HEK293 (cell line): ENCODE measurements around the gene SUPV3L1.

Experiments used
- KLF8 ChIP-seq: fragments of 450-650 bp; formaldehyde crosslinking; IDR thresholded peaks from 2 replicates; pipeline ENCODE4 v1.5.1; 2016; ENCODE audit warnings: missing biosample characterization, missing genetic modification characterization
- YY1 ChIP-seq: fragments of 450-650 bp; formaldehyde crosslinking; IDR thresholded peaks from 2 replicates; pipeline ENCODE4 v1.5.1; 2018; ENCODE audit warnings: missing biosample characterization, missing genetic modification characterization
- ZFP37 ChIP-seq: fragments of 450-650 bp; formaldehyde crosslinking; IDR thresholded peaks from 2 replicates; pipeline ENCODE4 v1.5.1; 2016; ENCODE audit warnings: missing biosample characterization, missing genetic modification characterization
- ZFP41 ChIP-seq: fragments of 450-650 bp; formaldehyde crosslinking; IDR thresholded peaks from 2 replicates; pipeline ENCODE4 v1.5.1; 2016; ENCODE audit warnings: missing biosample characterization, missing genetic modification characterization, borderline replicate concordance
- ZNF157 ChIP-seq: fragments of 450-650 bp; formaldehyde crosslinking; IDR thresholded peaks from 2 replicates; pipeline ENCODE4 v1.5.1; 2016; ENCODE audit warnings: missing biosample characterization, missing genetic modification characterization
- ZNF16 ChIP-seq: fragments of 450-650 bp; formaldehyde crosslinking; IDR thresholded peaks from 2 replicates; pipeline ENCODE4 v1.5.1; 2016; ENCODE audit warnings: low read depth, missing biosample characterization, missing genetic modification characterization
- ZNF184 ChIP-seq: fragments of 450-650 bp; IDR thresholded peaks from 2 replicates; pipeline ENCODE4 v1.5.1; 2018; ENCODE audit warnings: missing biosample characterization, mild to moderate bottlenecking, missing genetic modification characterization
- ZNF211 ChIP-seq: fragments of 450-650 bp; formaldehyde crosslinking; IDR thresholded peaks from 2 replicates; pipeline ENCODE4 v1.5.1; 2016; ENCODE audit warnings: low read depth, missing biosample characterization, missing genetic modification characterization
- ZNF391 ChIP-seq: fragments of 450-650 bp; formaldehyde crosslinking; IDR thresholded peaks from 2 replicates; pipeline ENCODE4 v1.5.1; 2016; ENCODE audit warnings: low read depth, missing biosample characterization, missing genetic modification characterization, borderline replicate concordance
- ZNF426 ChIP-seq: fragments of 450-650 bp; formaldehyde crosslinking; IDR thresholded peaks from 2 replicates; pipeline ENCODE4 v1.5.1; 2017; ENCODE audit warnings: missing biosample characterization, missing genetic modification characterization, mild to moderate bottlenecking, inconsistent platforms, moderate library complexity
- ZNF555 ChIP-seq: fragments of 450-650 bp; formaldehyde crosslinking; conservative IDR thresholded peaks from 2 replicates; pipeline ENCODE4 v1.5.1; 2017; ENCODE audit warnings: missing biosample characterization, mild to moderate bottlenecking, missing genetic modification characterization, inconsistent platforms
- ZNF558 ChIP-seq: fragments of 450-650 bp; formaldehyde crosslinking; IDR thresholded peaks from 2 replicates; pipeline ENCODE4 v1.5.1; 2016; ENCODE audit warnings: missing biosample characterization, missing genetic modification characterization
- ZNF585B ChIP-seq: fragments of 450-650 bp; formaldehyde crosslinking; IDR thresholded peaks from 2 replicates; pipeline ENCODE4 v1.5.1; 2016; ENCODE audit warnings: missing biosample characterization, missing genetic modification characterization
- ZNF654 ChIP-seq: fragments of 450-650 bp; formaldehyde crosslinking; IDR thresholded peaks from 2 replicates; pipeline ENCODE4 v1.5.1; 2016; ENCODE audit warnings: low read depth, missing biosample characterization, missing genetic modification characterization
- ZNF707 ChIP-seq: fragments of 450-650 bp; formaldehyde crosslinking; IDR thresholded peaks from 2 replicates; pipeline ENCODE4 v1.5.1; 2016; ENCODE audit warnings: missing biosample characterization, missing genetic modification characterization
- ZNF792 ChIP-seq: fragments of 450-650 bp; formaldehyde crosslinking; IDR thresholded peaks from 2 replicates; pipeline ENCODE4 v1.5.1; 2016; ENCODE audit warnings: missing biosample characterization, missing genetic modification characterization
- ZNF830 ChIP-seq: fragments of 450-650 bp; IDR thresholded peaks from 2 replicates; pipeline ENCODE4 v1.5.0; 2018; ENCODE audit warnings: missing biosample characterization, missing genetic modification characterization, low read depth, mild to moderate bottlenecking, moderate library complexity
- ZNF837 ChIP-seq: fragments of 450-650 bp; formaldehyde crosslinking; IDR thresholded peaks from 2 replicates; pipeline ENCODE4 v1.5.1; 2016; ENCODE audit warnings: missing biosample characterization, missing genetic modification characterization
- ZSCAN30 ChIP-seq: fragments of 450-650 bp; IDR thresholded peaks from 2 replicates; pipeline ENCODE4 v1.5.1; 2018; ENCODE audit warnings: missing biosample characterization, mild to moderate bottlenecking, missing genetic modification characterization, moderate library complexity
- ZXDB ChIP-seq: fragments of 450-650 bp; formaldehyde crosslinking; IDR thresholded peaks from 2 replicates; pipeline ENCODE4 v1.5.1; 2016; ENCODE audit warnings: missing biosample characterization, missing genetic modification characterization
- TF ChIP-seq, protein P1 (sequence below): fragments of 450-650 bp; formaldehyde crosslinking; IDR thresholded peaks from 2 replicates; pipeline ENCODE4 v1.5.1; 2016; ENCODE audit warnings: missing biosample characterization, missing genetic modification characterization
- TF ChIP-seq, protein P2 (sequence below): fragments of 450-650 bp; formaldehyde crosslinking; IDR thresholded peaks from 2 replicates; pipeline ENCODE4 v1.5.1; 2016; ENCODE audit warnings: missing biosample characterization, missing genetic modification characterization
- TF ChIP-seq, protein P3 (sequence below): fragments of 450-650 bp; formaldehyde crosslinking; IDR thresholded peaks from 2 replicates; pipeline ENCODE4 v1.5.1; 2016; ENCODE audit warnings: missing biosample characterization, missing genetic modification characterization
- TF ChIP-seq, protein P4 (sequence below): fragments of 450-650 bp; formaldehyde crosslinking; IDR thresholded peaks from 2 replicates; pipeline ENCODE4 v1.5.1; 2016; ENCODE audit warnings: missing biosample characterization, missing genetic modification characterization, low read depth
- TF ChIP-seq, protein P5 (sequence below): fragments of 450-650 bp; formaldehyde crosslinking; IDR thresholded peaks from 2 replicates; pipeline ENCODE4 v1.5.1; 2016; ENCODE audit warnings: missing biosample characterization, missing genetic modification characterization
- TF ChIP-seq, protein P6 (sequence below): fragments of 450-650 bp; formaldehyde crosslinking; IDR thresholded peaks from 2 replicates; pipeline ENCODE4 v1.5.1; 2016; ENCODE audit warnings: missing biosample characterization, missing genetic modification characterization

Gene SUPV3L1

DNA sequence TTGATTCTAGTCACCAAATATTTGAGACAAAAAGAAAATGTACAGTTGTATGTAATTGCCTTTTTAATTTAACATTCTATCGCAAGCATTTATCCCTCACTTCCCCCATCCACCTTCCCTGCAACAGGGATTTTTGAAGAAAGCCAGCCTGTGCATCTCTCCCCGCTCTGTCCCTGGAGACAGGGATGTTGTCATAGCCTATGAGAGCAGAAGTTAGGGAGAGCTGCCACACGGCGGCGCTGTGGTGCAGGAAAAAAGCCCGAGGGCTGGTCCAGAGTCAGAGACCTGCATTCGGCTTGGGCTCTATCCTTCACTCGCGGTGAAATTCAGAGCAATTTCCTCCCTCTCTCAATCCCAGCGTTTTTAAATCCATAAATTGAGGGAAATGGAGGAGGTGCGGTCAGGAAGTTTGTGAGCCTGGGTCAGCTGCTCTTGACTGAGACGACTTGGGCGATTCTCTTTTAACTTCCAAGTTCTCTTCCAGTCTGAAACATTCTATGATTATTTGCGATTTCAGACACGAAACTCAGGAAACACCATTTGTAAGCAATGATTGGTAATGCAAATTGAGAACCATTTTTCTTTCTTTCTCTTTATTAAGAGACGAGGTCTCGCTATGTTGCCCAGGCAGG lies 57.6 kb downstream of the SUPV3L1 start (continued):
- TF ChIP-seq, protein P1, sequence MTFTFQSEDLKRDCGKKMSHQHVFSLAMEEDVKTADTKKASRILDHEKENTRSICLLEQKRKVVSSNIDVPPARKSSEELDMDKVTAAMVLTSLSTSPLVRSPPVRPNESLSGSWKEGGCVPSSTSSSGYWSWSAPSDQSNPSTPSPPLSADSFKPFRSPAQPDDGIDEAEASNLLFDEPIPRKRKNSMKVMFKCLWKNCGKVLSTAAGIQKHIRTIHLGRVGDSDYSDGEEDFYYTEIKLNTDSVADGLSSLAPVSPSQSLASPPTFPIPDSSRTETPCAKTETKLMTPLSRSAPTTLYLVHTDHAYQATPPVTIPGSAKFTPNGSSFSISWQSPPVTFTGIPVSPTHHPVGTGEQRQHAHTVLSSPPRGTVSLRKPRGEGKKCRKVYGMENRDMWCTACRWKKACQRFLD, result no peak
- TF ChIP-seq ZNF837 (tag by site-specific recombination), result no peak
- TF ChIP-seq ZNF558 (tag by site-specific recombination), result no peak
- TF ChIP-seq ZFP37, result 0 out of 2 replicates have a peak, but pooled peaks have one; percentile 32
- peak; percentile 80 for TF ChIP-seq ZSCAN30
- no peak for TF ChIP-seq ZNF16 (tag by site-specific recombination)
- TF ChIP-seq, protein P2, sequence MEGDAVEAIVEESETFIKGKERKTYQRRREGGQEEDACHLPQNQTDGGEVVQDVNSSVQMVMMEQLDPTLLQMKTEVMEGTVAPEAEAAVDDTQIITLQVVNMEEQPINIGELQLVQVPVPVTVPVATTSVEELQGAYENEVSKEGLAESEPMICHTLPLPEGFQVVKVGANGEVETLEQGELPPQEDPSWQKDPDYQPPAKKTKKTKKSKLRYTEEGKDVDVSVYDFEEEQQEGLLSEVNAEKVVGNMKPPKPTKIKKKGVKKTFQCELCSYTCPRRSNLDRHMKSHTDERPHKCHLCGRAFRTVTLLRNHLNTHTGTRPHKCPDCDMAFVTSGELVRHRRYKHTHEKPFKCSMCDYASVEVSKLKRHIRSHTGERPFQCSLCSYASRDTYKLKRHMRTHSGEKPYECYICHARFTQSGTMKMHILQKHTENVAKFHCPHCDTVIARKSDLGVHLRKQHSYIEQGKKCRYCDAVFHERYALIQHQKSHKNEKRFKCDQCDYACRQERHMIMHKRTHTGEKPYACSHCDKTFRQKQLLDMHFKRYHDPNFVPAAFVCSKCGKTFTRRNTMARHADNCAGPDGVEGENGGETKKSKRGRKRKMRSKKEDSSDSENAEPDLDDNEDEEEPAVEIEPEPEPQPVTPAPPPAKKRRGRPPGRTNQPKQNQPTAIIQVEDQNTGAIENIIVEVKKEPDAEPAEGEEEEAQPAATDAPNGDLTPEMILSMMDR (tag by site-specific recombination), result peak; percentile 79
- no peak for TF ChIP-seq ZNF391 (tag by site-specific recombination)
- 0 out of 2 replicates have a peak, but pooled peaks have one; percentile 8 for TF ChIP-seq ZNF184
- TF ChIP-seq KLF8 (tag by site-specific recombination), result no peak
- TF ChIP-seq ZFP41 (tag by site-specific recombination), result no peak
- no peak for TF ChIP-seq ZNF426
- no peak for TF ChIP-seq ZNF707 (tag by site-specific recombination)
- no peak for TF ChIP-seq ZNF830
- TF ChIP-seq ZNF211 (tag by site-specific recombination), result no peak
- TF ChIP-seq, protein P3, sequence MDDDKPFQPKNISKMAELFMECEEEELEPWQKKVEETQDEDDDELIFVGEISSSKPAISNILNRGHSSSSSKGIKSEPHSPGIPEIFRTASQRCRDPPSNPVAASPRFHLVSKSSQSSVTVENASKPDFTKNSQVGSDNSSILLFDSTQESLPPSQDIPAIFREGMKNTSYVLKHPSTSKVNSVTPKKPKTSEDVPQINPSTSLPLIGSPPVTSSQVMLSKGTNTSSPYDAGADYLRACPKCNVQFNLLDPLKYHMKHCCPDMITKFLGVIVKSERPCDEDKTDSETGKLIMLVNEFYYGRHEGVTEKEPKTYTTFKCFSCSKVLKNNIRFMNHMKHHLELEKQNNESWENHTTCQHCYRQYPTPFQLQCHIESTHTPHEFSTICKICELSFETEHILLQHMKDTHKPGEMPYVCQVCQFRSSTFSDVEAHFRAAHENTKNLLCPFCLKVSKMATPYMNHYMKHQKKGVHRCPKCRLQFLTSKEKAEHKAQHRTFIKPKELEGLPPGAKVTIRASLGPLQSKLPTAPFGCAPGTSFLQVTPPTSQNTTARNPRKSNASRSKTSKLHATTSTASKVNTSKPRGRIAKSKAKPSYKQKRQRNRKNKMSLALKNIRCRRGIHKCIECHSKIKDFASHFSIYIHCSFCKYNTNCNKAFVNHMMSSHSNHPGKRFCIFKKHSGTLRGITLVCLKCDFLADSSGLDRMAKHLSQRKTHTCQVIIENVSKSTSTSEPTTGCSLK (tag by site-specific recombination), result no peak
- TF ChIP-seq, protein P4, sequence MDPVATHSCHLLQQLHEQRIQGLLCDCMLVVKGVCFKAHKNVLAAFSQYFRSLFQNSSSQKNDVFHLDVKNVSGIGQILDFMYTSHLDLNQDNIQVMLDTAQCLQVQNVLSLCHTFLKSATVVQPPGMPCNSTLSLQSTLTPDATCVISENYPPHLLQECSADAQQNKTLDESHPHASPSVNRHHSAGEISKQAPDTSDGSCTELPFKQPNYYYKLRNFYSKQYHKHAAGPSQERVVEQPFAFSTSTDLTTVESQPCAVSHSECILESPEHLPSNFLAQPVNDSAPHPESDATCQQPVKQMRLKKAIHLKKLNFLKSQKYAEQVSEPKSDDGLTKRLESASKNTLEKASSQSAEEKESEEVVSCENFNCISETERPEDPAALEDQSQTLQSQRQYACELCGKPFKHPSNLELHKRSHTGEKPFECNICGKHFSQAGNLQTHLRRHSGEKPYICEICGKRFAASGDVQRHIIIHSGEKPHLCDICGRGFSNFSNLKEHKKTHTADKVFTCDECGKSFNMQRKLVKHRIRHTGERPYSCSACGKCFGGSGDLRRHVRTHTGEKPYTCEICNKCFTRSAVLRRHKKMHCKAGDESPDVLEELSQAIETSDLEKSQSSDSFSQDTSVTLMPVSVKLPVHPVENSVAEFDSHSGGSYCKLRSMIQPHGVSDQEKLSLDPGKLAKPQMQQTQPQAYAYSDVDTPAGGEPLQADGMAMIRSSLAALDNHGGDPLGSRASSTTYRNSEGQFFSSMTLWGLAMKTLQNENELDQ (tag by site-specific recombination), result no peak
- TF ChIP-seq, protein P5, sequence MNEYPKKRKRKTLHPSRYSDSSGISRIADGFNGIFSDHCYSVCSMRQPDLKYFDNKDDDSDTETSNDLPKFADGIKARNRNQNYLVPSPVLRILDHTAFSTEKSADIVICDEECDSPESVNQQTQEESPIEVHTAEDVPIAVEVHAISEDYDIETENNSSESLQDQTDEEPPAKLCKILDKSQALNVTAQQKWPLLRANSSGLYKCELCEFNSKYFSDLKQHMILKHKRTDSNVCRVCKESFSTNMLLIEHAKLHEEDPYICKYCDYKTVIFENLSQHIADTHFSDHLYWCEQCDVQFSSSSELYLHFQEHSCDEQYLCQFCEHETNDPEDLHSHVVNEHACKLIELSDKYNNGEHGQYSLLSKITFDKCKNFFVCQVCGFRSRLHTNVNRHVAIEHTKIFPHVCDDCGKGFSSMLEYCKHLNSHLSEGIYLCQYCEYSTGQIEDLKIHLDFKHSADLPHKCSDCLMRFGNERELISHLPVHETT (tag by site-specific recombination), result 0 out of 2 replicates have a peak, but pooled peaks have one; percentile 49
- no peak for TF ChIP-seq ZXDB (tag by site-specific recombination)
- no peak for TF ChIP-seq ZNF555
- TF ChIP-seq YY1 (tag by site-specific recombination), result no peak
- no peak for TF ChIP-seq ZNF792 (tag by site-specific recombination)
- peak; percentile 98 for TF ChIP-seq ZNF654
- no peak for TF ChIP-seq ZNF585B
- TF ChIP-seq ZNF157 (tag by site-specific recombination), result no peak
- TF ChIP-seq, protein P6, sequence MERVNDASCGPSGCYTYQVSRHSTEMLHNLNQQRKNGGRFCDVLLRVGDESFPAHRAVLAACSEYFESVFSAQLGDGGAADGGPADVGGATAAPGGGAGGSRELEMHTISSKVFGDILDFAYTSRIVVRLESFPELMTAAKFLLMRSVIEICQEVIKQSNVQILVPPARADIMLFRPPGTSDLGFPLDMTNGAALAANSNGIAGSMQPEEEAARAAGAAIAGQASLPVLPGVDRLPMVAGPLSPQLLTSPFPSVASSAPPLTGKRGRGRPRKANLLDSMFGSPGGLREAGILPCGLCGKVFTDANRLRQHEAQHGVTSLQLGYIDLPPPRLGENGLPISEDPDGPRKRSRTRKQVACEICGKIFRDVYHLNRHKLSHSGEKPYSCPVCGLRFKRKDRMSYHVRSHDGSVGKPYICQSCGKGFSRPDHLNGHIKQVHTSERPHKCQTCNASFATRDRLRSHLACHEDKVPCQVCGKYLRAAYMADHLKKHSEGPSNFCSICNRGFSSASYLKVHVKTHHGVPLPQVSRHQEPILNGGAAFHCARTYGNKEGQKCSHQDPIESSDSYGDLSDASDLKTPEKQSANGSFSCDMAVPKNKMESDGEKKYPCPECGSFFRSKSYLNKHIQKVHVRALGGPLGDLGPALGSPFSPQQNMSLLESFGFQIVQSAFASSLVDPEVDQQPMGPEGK (tag by site-specific recombination), result no peak
